H9 (cell line): ENCODE data around the gene ZMAT5. TPM values are rescaled to one million over a fixed set of nuclear protein-coding genes. Genes with fewer than 3 reads are reported as not detected.
A peak's percentile ranks its signal among the peaks of the same experiment; 100 is the strongest.

Experiments
- DNase-seq: peaks from one replicate; pipeline ENCODE4 v3.0.0-alpha.2; 2017
- H2AFZ ChIP-seq: one replicate; pipeline ENCODE4 v1.6.1; 2013; ENCODE audit warnings: mild to moderate bottlenecking, low read length, control low read depth, moderate library complexity
- H2AK5ac ChIP-seq: 2 replicates; pipeline ENCODE4 v1.6.1; 2013; ENCODE audit warnings: low read length, control low read depth, mixed read lengths; ENCODE audit not compliant: insufficient read length
- H2BK120ac ChIP-seq: one replicate; pipeline ENCODE4 v1.6.1; 2013; ENCODE audit warnings: low read depth, mild to moderate bottlenecking, low read length, control low read depth, inconsistent platforms; ENCODE audit not compliant: poor library complexity, severe bottlenecking
- H2BK12ac ChIP-seq: 2 replicates; pipeline ENCODE4 v1.6.1; 2013; ENCODE audit warnings: low read length, control low read depth, mixed read lengths, low read depth; ENCODE audit not compliant: insufficient read length
- H2BK15ac ChIP-seq: 2 replicates; pipeline ENCODE4 v1.6.1; 2013; ENCODE audit warnings: low read depth, low read length, control low read depth
- H2BK20ac ChIP-seq: one replicate; pipeline ENCODE4 v1.6.1; 2013; ENCODE audit warnings: low read depth, mild to moderate bottlenecking, low read length, control low read depth, inconsistent platforms; ENCODE audit not compliant: poor library complexity, severe bottlenecking
- H2BK5ac ChIP-seq: 2 replicates; pipeline ENCODE4 v1.6.1; 2013; ENCODE audit warnings: low read length, control low read depth, mixed read lengths; ENCODE audit not compliant: insufficient read length
- H3K14ac ChIP-seq: 2 replicates; pipeline ENCODE4 v1.6.1; 2013; ENCODE audit warnings: low read length, control low read depth; ENCODE audit not compliant: insufficient read depth
- H3K18ac ChIP-seq: 2 replicates; pipeline ENCODE4 v1.6.1; 2013; ENCODE audit warnings: low read depth, mild to moderate bottlenecking, mixed read lengths, low read length, control low read depth; ENCODE audit not compliant: insufficient read length
- H3K23ac ChIP-seq: 2 replicates; pipeline ENCODE4 v1.6.1; 2013; ENCODE audit warnings: low read length, control low read depth, mixed read lengths, low read depth; ENCODE audit not compliant: insufficient read length
- H3K23me2 ChIP-seq: 2 replicates; pipeline ENCODE4 v1.6.1; 2013; ENCODE audit warnings: low read depth, mild to moderate bottlenecking, mixed read lengths, low read length, control low read depth; ENCODE audit not compliant: insufficient read length, poor library complexity, severe bottlenecking
- H3K27ac ChIP-seq: 2 replicates; pipeline ENCODE4 v1.5.1; 2013; ENCODE audit warnings: low read length, control low read depth, mixed read lengths, low read depth; ENCODE audit not compliant: insufficient read length
- H3K27me3 ChIP-seq: 2 replicates; pipeline ENCODE4 v1.6.1; 2013; ENCODE audit warnings: low read length, control low read depth, inconsistent platforms; ENCODE audit not compliant: insufficient read depth
- H3K4ac ChIP-seq: 2 replicates; pipeline ENCODE4 v1.6.1; 2013; ENCODE audit warnings: low read depth, mild to moderate bottlenecking, control low read depth, inconsistent platforms, low read length, moderate library complexity
- H3K4me1 ChIP-seq: 2 replicates; pipeline ENCODE4 v1.6.1; 2013; ENCODE audit warnings: low read length, control low read depth, inconsistent platforms; ENCODE audit not compliant: insufficient read depth
- H3K4me2 ChIP-seq: 2 replicates; pipeline ENCODE4 v1.6.1; 2013; ENCODE audit warnings: low read length, control low read depth, mixed read lengths; ENCODE audit not compliant: insufficient read length, insufficient read depth
- H3K56ac ChIP-seq: 2 replicates; pipeline ENCODE4 v1.6.1; 2013; ENCODE audit warnings: low read depth, mild to moderate bottlenecking, mixed read lengths, low read length, control low read depth; ENCODE audit not compliant: insufficient read length
- H3K79me1 ChIP-seq: 2 replicates; pipeline ENCODE4 v1.6.1; 2013; ENCODE audit warnings: low read depth, mild to moderate bottlenecking, moderate library complexity, low read length, control low read depth, inconsistent platforms; ENCODE audit not compliant: insufficient read depth, poor library complexity, severe bottlenecking
- H3K79me2 ChIP-seq: 2 replicates; pipeline ENCODE4 v1.6.1; 2013; ENCODE audit warnings: low read length, control low read depth, inconsistent platforms; ENCODE audit not compliant: insufficient read depth
- H3K9ac ChIP-seq: 2 replicates; pipeline ENCODE4 v1.6.1; 2013; ENCODE audit warnings: low read length, control low read depth, mixed read lengths; ENCODE audit not compliant: insufficient read length; ENCODE audit errors: extremely low read depth
- H3K9me3 ChIP-seq: one replicate; pipeline ENCODE4 v1.6.1; 2013; ENCODE audit warnings: low read depth, low read length, inconsistent platforms; ENCODE audit not compliant: control insufficient read depth
- H3T11ph ChIP-seq: one replicate; pipeline ENCODE4 v1.6.1; 2013; ENCODE audit warnings: mild to moderate bottlenecking, low read length, control low read depth, inconsistent platforms
- H4K20me1 ChIP-seq: one replicate; pipeline ENCODE4 v1.6.1; 2013; ENCODE audit not compliant: control insufficient read depth, insufficient read length, insufficient read depth
- H4K5ac ChIP-seq: 2 replicates; pipeline ENCODE4 v1.6.1; 2013; ENCODE audit warnings: low read depth, mild to moderate bottlenecking, mixed read lengths, low read length, control low read depth; ENCODE audit not compliant: insufficient read length
- H4K8ac ChIP-seq: replicated peaks from 2 replicates; pipeline ENCODE4 v1.6.1; 2013; ENCODE audit warnings: low read length, control low read depth, mixed read lengths, low read depth; ENCODE audit not compliant: insufficient read length
- H4K91ac ChIP-seq: 2 replicates; pipeline ENCODE4 v1.6.1; 2013; ENCODE audit warnings: low read depth, mild to moderate bottlenecking, moderate library complexity, mixed read lengths, low read length, control low read depth; ENCODE audit not compliant: insufficient read length
- H3K27ac Mint-ChIP-seq, 3 experiments: 2 replicates in 2 of 3; 3 replicates in 1 of 3; pipeline ENCODE4 v1.8.0; 2020 to 2021; ENCODE audit warnings: mixed read lengths in 3 of 3, mild to moderate bottlenecking in 1 of 3, moderate library complexity in 1 of 3
- H3K27me3 Mint-ChIP-seq: 2 replicates; pipeline ENCODE4 v1.8.0; 2021; ENCODE audit warnings: low read depth, mild to moderate bottlenecking, moderate library complexity, mixed read lengths
- H3K36me3 Mint-ChIP-seq, 3 experiments: 2 replicates in 2 of 3; 3 replicates in 1 of 3; pipeline ENCODE4 v1.8.0; 2020 to 2021; ENCODE audit warnings: low read depth in 3 of 3, mixed read lengths in 3 of 3; ENCODE audit not compliant: insufficient read depth in 1 of 3
- H3K4me1 Mint-ChIP-seq, 2 experiments: 2 replicates each; pipeline ENCODE4 v1.8.0; 2020; ENCODE audit warnings: mixed read lengths in 2 of 2
- H3K4me3 Mint-ChIP-seq, 2 experiments: 2 replicates in 1 of 2; 3 replicates in 1 of 2; pipeline ENCODE4 v1.8.0; 2020 to 2021; ENCODE audit warnings: mild to moderate bottlenecking in 2 of 2, mixed read lengths in 2 of 2, moderate library complexity in 1 of 2
- H3K9me3 Mint-ChIP-seq, 2 experiments: 2 replicates in 1 of 2; 3 replicates in 1 of 2; pipeline ENCODE4 v1.8.0; 2020; ENCODE audit warnings: mild to moderate bottlenecking in 2 of 2, mixed read lengths in 2 of 2, moderate library complexity in 1 of 2
- CTCF ChIP-seq: fragments of 200-600 bp; sonication (generic); conservative IDR thresholded peaks from 3 replicates; pipeline ENCODE4 v1.8.0; 2021; ENCODE audit warnings: antibody characterized with exemption, mild to moderate bottlenecking
- WGBS: extraction: QIAGEN DNeasy Blood & Tissue Kit; methylation state at CpG from one replicate; pipeline ENCODE4 v1.1.7; 2013; ENCODE audit warnings: missing lambda C conversion rate, low lambda C conversion rate, mixed read lengths; ENCODE audit not compliant: insufficient read length; ENCODE audit errors: extremely low coverage; 5-methylcytosine and 5-hydroxymethylcytosine counted together
- total RNA-seq: library from RNA; stranded (reverse); gene quantifications from 2 replicates; pipeline ENCODE4 v1.2.1, GENCODE V29; 2021

ZMAT5 gene
- total RNA-seq, 1 experiment from 2014 or later, result 13.9 TPM

- Histone ChIP-seq H3K23me2 (no peaks in the 10 kb centered on the region), H3K79me1 (no peaks in the 10 kb centered on the region), H3K23ac (no peak overlapping the region), H2AK5ac (no peak overlapping the region), H2BK5ac (no peak overlapping the region), H3K27me3 (no peaks in the 10 kb centered on the region), H2BK12ac (no peak overlapping the region), H3K4ac (no peak overlapping the region), H3K18ac (no peak overlapping the region), H3K56ac (no peak overlapping the region), H3K27ac (no peak overlapping the region), H4K20me1 (no peaks in the 10 kb centered on the region), H3K79me2 (no peaks in the 10 kb centered on the region), H3K4me2 (no peak overlapping the region), H2BK120ac (no peak overlapping the region), H3T11ph (no peak overlapping the region), H4K5ac (no peak overlapping the region), H3K9ac (no peak overlapping the region), H2BK15ac (no peak overlapping the region), H3K14ac (no peak overlapping the region), H4K91ac (no peak overlapping the region), H3K4me1 (no peaks in the 10 kb centered on the region), H4K8ac (no peak overlapping the region), H3K9me3 (no peaks in the 10 kb centered on the region), H2BK20ac (no peak overlapping the region), H2AFZ (no peak overlapping the region)
- Mint-ChIP-seq H3K27ac (peak overlapping the region in 2 of 3 experiments; percentile 44 to 73; a peak in 2 of 7 replicates), H3K9me3 (no peaks in the 10 kb centered on the region), H3K36me3 (peaks cover 0 to 51% (median 6%) of the 10 kb centered on the region in 3 experiments; a peak in 4 of 7 replicates), H3K4me1 (peaks cover 6 to 16% of the 10 kb centered on the region in 2 experiments), H3K27me3 (no peaks in the 10 kb centered on the region), H3K4me3 (no peak overlapping the region)
- WGBS, result no CpG with 5 or more reads among the region's 2 CpGs
- TF ChIP-seq CTCF, result no peak
- DNase-seq, result no peak
Measured at GRCh38 chr22:29798801-29799200, 32.0 kb upstream of the ZMAT5 start.
